MCF 10A (cell line): ENCODE measurements around the gene MAP7D1. TPM values are rescaled to one million over a fixed set of nuclear protein-coding genes. Genes with fewer than 3 reads are reported as not detected.

Source experiments
- BruUV-seq: library from RNA; stranded (reverse); fragments of 400-500 nt; replicated peaks from 2 replicates; lab custom pipeline; 2021; lab: Mats Ljungman, UMichigan
- CTCF ChIA-PET: fragments of 300-600 bp; sonication (Branson Sonifier 250); formaldehyde crosslinking; extraction: SDS; loops from one replicate; lab custom pipeline; 2021; ENCODE audit warnings: antibody characterized with exemption, inconsistent platforms; lab: Yijun Ruan, JAX
- POLR2A ChIA-PET: fragments of 300-600, 350-650 bp; sonication (Branson Sonifier 250); formaldehyde crosslinking; extraction: SDS; loops from one replicate; lab custom pipeline; 2020; ENCODE audit warnings: antibody characterized with exemption, inconsistent platforms; lab: Yijun Ruan, JAX
- DNase-seq: peaks from one replicate; pipeline ENCODE4 v3.0.0-alpha.2; 2018; ENCODE audit not compliant: unreplicated experiment
- H3K27ac Mint-ChIP-seq: one replicate; pipeline ENCODE4 v1.8.0; 2022; ENCODE audit warnings: mild to moderate bottlenecking, low read depth, mixed read lengths; ENCODE audit not compliant: unreplicated experiment
- H3K27me3 Mint-ChIP-seq: one replicate; pipeline ENCODE4 v1.8.0; 2022; ENCODE audit warnings: mixed read lengths; ENCODE audit not compliant: insufficient read depth, unreplicated experiment
- H3K36me3 Mint-ChIP-seq: one replicate; pipeline ENCODE4 v1.8.0; 2022; ENCODE audit warnings: mild to moderate bottlenecking, moderate library complexity, mixed read lengths; ENCODE audit not compliant: insufficient read depth, unreplicated experiment
- H3K4me1 Mint-ChIP-seq: one replicate; pipeline ENCODE4 v1.8.0; 2022; ENCODE audit warnings: mixed read lengths; ENCODE audit not compliant: insufficient read depth, unreplicated experiment
- H3K4me3 Mint-ChIP-seq: one replicate; pipeline ENCODE4 v1.8.0; 2022; ENCODE audit warnings: mild to moderate bottlenecking, moderate library complexity, mixed read lengths; ENCODE audit not compliant: unreplicated experiment
- H3K9me3 Mint-ChIP-seq: one replicate; pipeline ENCODE4 v1.8.0; 2022; ENCODE audit warnings: mixed read lengths; ENCODE audit not compliant: unreplicated experiment
- intact Hi-C: fragments of 100-400 bp; cut with micrococcal nuclease; formaldehyde crosslinking; loops from 2 replicates; pipeline ENCODE4 v1.14.1; 2022
- total RNA-seq: library from RNA; stranded (reverse); gene quantifications from 2 replicates; pipeline ENCODE4 v1.2.3, GENCODE V29; 2022
- TF ChIP-seq, protein P1 (sequence below): fragments of 200-600 bp; IDR thresholded peaks from one replicate; pipeline ENCODE4 v1.8.0; 2022; ENCODE audit warnings: antibody characterized with exemption, mild to moderate bottlenecking; ENCODE audit not compliant: unreplicated experiment

Gene MAP7D1
- total RNA-seq, 1 experiment from 2014 or later, result 170 TPM

DNA sequence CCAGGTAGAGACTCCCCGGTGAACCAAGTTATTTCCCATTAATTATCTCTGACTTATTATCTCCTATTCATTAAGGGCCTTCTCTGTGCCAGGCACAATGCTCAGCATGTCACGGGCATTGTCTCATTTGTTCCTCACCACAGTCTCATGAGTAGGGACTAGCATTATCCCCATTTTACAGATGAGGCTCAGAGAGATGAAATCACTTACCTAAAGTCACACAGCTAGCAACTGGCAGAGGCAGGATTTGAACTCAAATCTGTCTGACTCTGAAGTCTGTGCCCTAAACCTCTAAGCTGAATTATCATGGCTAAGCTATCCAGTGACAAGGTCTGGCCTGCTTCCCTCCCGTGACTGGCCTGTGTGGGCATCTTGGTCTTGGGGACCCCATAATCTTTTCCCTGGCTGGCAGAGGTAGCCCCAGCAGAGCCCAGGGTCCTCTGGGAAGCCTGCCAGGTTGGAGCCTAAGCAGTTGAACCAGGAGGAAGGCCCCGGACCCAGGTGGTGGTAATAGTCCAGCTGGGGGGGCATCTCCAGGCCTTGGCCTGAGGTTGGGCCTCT, 4.5 kb downstream of the MAP7D1 start:
- Mint-ChIP-seq H3K4me3 (peak overlapping the region; percentile 66), H3K4me1 (peaks cover 61% of the 10 kb centered on the region)
- CTCF ChIA-PET, result interaction anchor here (0.7 to 8.1 kb wide), 11 partner anchors 10 to 126 kb away, joined by 3 to 85 read pairs (median 5); partner anchors contain the start of gene TRAPPC3

DNA sequence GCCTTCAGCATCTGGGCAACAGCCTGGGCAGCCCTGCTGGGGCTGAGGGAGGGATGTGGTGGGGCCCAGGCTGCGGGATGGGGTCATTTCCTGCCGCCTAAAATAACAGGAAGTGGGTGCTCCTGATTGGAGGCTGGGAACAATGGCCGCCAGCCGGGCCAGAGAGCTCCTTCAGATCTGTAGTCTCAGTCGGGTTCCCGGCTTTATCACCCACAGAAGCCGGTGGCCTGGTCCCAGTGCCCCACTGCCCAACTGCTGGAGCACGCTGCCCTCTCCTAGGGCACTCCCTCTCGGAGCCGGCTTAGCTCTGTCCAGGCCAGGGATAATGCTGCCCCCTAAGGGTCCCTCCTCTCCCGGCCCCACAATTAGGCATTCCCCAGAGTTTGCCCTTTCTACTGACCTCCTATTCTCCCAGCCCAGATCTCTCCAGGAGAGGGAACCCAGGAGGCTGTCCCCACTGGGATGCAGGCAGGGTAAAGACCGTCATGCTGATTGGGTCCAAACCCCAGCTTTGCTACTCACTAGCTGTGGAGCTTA, 5.1 kb downstream of the MAP7D1 start:
- no TSS peak for BruUV-seq
- H3K4me1 Mint-ChIP-seq, result peaks cover 61% of the 10 kb centered on the region
- peak overlapping the region; percentile 66 for H3K4me3 Mint-ChIP-seq

More for the DNA sequence above, 4.5 kb downstream of the MAP7D1 start:
- POLR2A ChIA-PET, result interaction anchor here (0.9 to 6.3 kb wide), 11 partner anchors 10 to 277 kb away, joined by 3 to 94 read pairs (median 5); partner anchors contain the start of genes AGO1, LSM10, SH3D21 and THRAP3
- H3K9me3 Mint-ChIP-seq, result no peaks in the 10 kb centered on the region
- intact Hi-C loops, result no loop called here
- BruUV-seq, result no TSS peak
- peak overlapping the region; percentile 94 for H3K27ac Mint-ChIP-seq
- no peak for DNase-seq
- H3K27me3 Mint-ChIP-seq, result no peaks in the 10 kb centered on the region
- peaks cover 17% of the 10 kb centered on the region for H3K36me3 Mint-ChIP-seq
- TF ChIP-seq, protein P1, sequence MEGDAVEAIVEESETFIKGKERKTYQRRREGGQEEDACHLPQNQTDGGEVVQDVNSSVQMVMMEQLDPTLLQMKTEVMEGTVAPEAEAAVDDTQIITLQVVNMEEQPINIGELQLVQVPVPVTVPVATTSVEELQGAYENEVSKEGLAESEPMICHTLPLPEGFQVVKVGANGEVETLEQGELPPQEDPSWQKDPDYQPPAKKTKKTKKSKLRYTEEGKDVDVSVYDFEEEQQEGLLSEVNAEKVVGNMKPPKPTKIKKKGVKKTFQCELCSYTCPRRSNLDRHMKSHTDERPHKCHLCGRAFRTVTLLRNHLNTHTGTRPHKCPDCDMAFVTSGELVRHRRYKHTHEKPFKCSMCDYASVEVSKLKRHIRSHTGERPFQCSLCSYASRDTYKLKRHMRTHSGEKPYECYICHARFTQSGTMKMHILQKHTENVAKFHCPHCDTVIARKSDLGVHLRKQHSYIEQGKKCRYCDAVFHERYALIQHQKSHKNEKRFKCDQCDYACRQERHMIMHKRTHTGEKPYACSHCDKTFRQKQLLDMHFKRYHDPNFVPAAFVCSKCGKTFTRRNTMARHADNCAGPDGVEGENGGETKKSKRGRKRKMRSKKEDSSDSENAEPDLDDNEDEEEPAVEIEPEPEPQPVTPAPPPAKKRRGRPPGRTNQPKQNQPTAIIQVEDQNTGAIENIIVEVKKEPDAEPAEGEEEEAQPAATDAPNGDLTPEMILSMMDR, result no peak

DNA sequence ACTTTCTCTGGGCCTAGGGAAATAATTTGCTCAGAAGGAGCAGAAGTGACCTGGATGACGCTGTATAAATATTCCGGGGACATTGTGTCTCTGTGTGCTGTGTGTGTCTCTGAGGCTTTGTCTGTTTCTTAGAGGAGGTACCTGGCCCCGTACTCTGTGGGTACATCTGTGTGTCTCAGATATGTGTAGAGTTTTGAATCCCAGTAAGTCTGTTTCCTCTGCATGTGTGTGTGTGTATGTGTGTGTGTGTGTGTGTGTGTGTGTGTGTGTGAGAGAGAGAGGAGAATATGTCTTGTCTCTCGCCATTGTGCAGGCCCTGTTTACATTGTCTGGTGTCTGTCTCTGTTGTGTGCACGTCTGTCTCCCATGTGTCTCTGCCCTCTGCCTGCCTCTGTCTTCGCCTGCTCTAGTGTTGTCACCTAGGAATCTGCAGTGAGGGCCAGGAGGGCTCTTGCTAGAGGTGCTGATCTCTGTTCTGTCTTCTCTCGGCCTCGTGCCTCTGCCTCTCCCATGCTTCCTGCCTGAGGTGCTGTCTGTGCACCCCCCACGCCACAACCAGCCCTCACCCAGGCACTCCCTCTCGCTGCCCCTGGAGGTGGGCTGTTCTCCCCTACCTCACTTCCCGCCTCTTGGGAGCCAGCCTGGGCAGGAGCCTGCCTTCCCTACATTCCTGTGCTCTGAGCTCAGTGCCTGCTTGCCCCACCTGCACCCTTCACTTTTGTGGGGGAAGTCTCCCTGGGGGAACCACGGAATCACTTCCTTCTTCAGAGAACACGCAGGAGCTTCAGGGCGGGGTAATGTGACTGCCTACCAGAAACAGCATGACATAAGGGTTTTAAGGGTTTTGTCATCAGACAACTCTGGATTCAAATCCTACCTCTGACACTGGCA, 5.9 kb downstream of the MAP7D1 start:
- POLR2A ChIA-PET, result interaction anchor here (0.7 to 6.3 kb wide), 14 partner anchors 9 to 231 kb away, joined by 3 to 94 read pairs (median 4); partner anchors contain the start of genes AGO3, SH3D21, THRAP3 and TRAPPC3
- no peaks in the 10 kb centered on the region for H3K9me3 Mint-ChIP-seq
- CTCF ChIA-PET, result interaction anchor here (0.5 to 8.1 kb wide), 18 partner anchors 9 to 1605 kb away, joined by 3 to 85 read pairs (median 3); partner anchors contain the start of genes THRAP3 and TRAPPC3
- TF ChIP-seq, protein P1, result no peak
- H3K36me3 Mint-ChIP-seq, result peaks cover 23% of the 10 kb centered on the region
- H3K27ac Mint-ChIP-seq, result peak overlapping the region; percentile 94
- no peaks in the 10 kb centered on the region for H3K27me3 Mint-ChIP-seq
- peak overlapping the region; percentile 66 for H3K4me3 Mint-ChIP-seq
- BruUV-seq, result TSS peak; percentile 89
- H3K4me1 Mint-ChIP-seq, result peaks cover 67% of the 10 kb centered on the region
- intact Hi-C loops, result loop anchor here (1.0 kb wide), 2 partner anchors 13 to 26 kb away; partner anchors contain the start of gene TRAPPC3
- peak; percentile 60 for DNase-seq

More for the DNA sequence above, 5.1 kb downstream of the MAP7D1 start:
- POLR2A ChIA-PET, result interaction anchor here (0.6 to 6.3 kb wide), 13 partner anchors 10 to 278 kb away, joined by 3 to 94 read pairs (median 4); partner anchors contain the start of genes AGO1, AGO3, LSM10 and SH3D21
- DNase-seq, result peak; percentile 59
- CTCF ChIA-PET, result interaction anchor here (0.6 to 8.1 kb wide), 17 partner anchors 10 to 1088 kb away, joined by 3 to 85 read pairs (median 4); partner anchors contain the start of genes THRAP3 and TRAPPC3
- Mint-ChIP-seq H3K36me3 (peaks cover 17% of the 10 kb centered on the region), H3K27ac (peak overlapping the region; percentile 94), H3K9me3 (no peaks in the 10 kb centered on the region), H3K27me3 (no peaks in the 10 kb centered on the region)
- TF ChIP-seq, protein P1, result peak; percentile 40
- intact Hi-C loops, result loop anchor here (1.0 kb wide), 2 partner anchors 12 to 27 kb away; partner anchors contain the start of gene TRAPPC3
